Stimulated activated CD4-positive, alpha-beta T cell treated with anti-CD3 and anti-CD28 coated beads, Interleukin-15, amount 100 ng/mL, for 48 hours (primary cell): ENCODE results near the gene ASF1A.

Source experiments
- DNase-seq, 2 donors: peaks; one replicate each; pipeline ENCODE4 v3.0.0-alpha.2; 2020; ENCODE audit warnings: low read depth in 2 of 2

Gene ASF1A

GRCh38 chr6:118913161-118913560 is 19.2 kb downstream of the ASF1A start:
- no peak for DNase-seq

GRCh38 chr6:118914598-118914997 is 20.6 kb downstream of the ASF1A start:
- DNase-seq, result no peak

DNA sequence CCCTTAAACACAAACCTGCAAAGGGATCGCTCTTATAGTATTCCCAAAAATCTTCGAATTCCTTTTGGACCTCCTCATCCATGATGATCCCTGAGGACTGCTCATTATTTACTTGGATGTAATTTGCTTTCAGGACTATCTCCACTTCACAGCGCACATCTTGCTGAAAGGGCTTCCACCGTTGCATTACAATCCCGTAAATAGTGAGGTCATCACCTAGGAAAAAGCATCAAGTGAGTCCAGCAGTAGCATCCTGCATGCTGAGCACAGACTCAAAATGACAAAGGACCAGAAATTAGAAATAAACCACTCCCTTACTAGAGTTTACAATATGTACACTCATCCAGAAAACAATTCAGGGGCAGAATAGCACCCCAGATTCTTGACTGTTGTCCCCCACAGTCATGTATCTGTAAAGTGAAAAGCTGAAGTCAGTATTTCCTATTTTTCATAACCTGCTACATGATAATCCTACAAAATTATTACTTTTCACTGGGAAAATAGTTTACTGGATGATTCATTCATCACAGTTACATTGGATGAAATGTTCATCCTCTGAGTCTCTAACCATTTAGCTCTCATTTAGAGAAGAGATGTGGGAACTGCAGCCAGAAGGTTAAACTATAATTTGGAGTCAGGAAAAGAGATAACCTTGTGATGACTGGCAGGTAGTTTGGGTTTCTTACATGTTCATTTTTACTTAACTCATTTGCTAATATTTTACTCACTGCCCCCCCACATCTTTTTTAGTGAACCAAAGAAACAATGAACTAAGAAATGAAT is 23.8 kb downstream of the ASF1A start:
- no peak for DNase-seq

GRCh38 chr6:118918329-118918725 is 24.4 kb downstream of the ASF1A start:
- no peak for DNase-seq

GRCh38 chr6:118921084-118921483 is 27.1 kb downstream of the ASF1A start:
- DNase-seq, result no peak

DNA sequence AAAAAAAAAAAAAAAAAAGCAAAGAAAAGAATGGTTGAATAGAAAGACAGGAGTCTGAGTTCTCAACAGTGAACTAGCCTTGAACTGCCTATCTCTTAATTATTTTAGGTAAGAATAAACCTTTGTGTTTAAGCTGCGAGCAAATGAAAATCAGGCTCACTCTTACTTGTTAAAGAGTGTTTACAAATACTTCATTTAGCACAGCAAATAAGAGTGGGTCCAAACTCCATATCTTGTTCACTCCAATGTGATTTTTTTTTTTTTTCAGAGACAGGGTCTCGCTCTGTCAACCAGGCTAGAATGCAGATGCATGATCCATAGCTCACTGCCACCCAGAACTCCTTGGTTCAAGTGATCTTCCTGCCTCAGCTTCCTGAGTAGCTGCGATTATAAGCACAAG is 29.1 kb downstream of the ASF1A start:
- DNase-seq, result no peak

GRCh38 chr6:118930680-118931079 is 36.7 kb downstream of the ASF1A start:
- no peak for DNase-seq

GRCh38 chr6:118931436-118931835 is 37.5 kb downstream of the ASF1A start:
- DNase-seq, result no peak

- DNase-seq, result no peak
These were observed 38.5 kb downstream of the ASF1A start for GRCh38 chr6:118932421-118932820.

- no peak for DNase-seq
These were observed 40.0 kb downstream of the ASF1A start for GRCh38 chr6:118933855-118934460.

DNA sequence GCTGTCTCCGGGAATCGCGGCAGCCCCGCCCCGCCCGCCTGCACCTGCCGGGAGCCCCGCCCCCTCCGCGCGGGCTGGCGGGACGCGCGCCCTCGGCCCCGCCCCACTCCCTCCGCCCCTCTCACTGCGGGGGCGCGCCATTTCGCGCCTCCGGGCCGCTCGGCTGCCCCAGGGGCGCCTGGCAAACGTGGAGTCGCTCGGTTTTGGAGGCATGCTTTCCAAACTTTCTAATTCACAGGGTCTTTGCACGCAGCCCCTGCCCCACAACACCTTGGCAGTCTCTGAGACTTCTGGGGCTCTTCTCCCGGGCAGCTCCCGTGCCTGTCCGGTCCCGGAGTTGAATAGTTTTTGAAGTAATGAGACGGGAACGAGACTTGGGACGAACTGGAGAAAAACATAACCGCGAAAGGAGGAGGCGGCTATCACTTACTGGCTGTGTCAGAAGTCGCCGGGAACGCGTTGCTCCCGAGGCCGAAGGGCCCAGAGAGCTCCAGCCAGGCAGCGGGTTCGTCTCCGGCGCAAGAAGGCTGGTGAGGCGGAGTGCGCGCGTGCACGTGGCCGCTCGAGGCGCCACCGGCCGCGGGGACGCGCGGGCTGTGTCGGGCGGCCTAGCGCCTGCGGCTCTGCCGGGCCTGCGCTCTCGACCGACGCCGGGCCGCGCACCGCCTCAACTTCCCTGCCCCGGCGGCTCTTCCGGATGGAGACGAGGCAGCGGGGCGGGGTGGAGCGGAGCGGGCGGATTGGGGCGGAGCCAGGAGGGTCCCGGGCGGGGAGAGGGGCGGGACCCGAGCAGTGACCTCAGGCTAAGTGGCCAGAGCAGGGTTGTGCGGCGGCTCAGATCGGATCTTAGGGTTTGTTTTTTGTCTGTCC is 40.7 kb downstream of the ASF1A start, which contains the start of gene MCM9:
Gene MCM9, minus strand, starts transcription at position 699 of the 870 bp plus-strand sequence. CDS start 3,436 bp downstream, outside the sequence.
- DNase-seq, result peak; percentile 72 to 88

GRCh38 chr6:118935331-118935668 is 41.3 kb downstream of the ASF1A start:
- no peak for DNase-seq

DNA sequence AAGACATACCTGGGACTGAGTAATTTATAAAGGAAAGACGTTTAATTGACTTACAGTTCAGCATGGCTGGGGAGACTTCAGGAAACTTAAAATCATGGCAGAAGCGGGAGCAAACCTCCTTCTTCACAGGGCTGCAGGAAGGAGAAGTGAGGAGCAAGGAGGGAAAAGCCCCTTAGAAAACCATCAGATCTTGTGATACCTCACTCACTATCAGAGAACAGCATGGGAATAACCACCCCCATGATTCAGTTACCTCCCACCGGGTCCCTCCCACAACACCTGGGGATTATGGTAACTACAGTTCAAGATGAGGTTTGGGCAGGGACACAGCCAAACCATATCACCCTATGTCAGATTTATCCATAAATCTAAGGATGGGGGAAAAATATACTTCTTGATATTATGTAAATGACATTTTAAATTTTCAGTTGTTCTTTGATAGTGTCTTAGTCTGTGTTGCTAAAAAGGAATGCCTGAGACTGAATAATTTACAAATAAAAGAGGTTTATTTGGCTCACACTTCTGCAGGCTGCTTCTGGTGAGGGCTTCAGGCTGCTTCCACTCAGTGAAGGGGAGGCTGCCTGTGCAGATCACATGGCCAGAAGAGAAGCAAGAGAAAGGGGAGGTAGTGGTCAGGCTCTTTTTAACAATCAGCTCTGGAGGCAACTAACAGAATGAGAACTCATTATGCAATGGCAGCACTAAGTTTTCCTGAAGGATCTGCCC is 42.2 kb downstream of the ASF1A start:
- DNase-seq, result no peak

GRCh38 chr6:118939683-118940082 is 45.7 kb downstream of the ASF1A start:
- no peak for DNase-seq

GRCh38 chr6:118940770-118941169 is 46.8 kb downstream of the ASF1A start:
- DNase-seq, result no peak

- no peak for DNase-seq
These were observed 51.3 kb downstream of the ASF1A start for GRCh38 chr6:118945217-118945616.

DNA sequence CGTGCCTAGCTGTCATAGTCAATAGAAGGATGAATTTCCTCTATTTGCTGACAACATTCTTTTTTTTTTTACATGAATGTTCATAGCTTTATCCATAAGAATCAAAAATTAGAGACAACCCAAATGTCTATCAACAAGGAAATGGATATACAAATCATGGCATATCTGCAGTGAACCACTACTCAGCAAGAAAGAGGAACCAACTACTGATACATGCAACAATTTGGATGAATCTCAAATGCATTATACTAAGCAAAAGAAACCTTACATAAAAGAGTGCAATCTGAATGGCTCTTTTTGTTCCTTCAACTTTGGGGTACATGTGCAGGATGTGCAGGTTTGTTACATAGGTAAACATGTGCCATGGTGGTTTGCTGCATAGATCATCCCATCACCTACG is 58.7 kb downstream of the ASF1A start:
- no peak for DNase-seq

DNA sequence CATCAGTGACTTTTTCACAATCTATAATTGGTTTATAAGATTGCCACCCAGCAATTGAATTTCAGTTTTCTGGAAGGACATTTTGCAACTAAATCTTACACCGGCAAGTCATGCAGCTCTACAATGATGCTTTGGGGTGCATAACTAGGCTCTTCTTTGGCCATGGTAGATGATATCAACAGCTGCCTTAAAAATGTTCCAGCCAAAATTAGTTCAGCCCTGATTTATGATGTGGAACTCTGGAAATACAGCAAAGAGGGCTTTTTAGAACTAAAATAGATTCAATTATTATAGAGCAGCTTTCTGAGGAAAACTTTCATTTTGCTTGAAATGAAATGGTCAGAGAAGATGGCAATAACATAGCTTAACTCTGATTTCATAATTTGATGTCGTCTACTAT is 59.4 kb downstream of the ASF1A start:
- no peak for DNase-seq
